Adipocyte (in vitro differentiated cells): ENCODE data around the gene MRPS5.

Experiments used
- DNase-seq: peaks from one replicate; pipeline ENCODE4 v3.0.0-alpha.2; 2015; ENCODE audit warnings: low read depth
- H3K27me3 ChIP-seq: replicated peaks from 2 replicates; pipeline ENCODE4 v1.7.0; 2013; ENCODE audit warnings: mild to moderate bottlenecking, low read length, moderate library complexity; ENCODE audit not compliant: control insufficient read depth, insufficient read depth
- H3K36me3 ChIP-seq: 2 replicates; pipeline ENCODE4 v1.7.0; 2013; ENCODE audit warnings: low read length, mild to moderate bottlenecking, moderate library complexity; ENCODE audit not compliant: control insufficient read depth, insufficient read depth, severe bottlenecking
- H3K4me1 ChIP-seq: 2 replicates; pipeline ENCODE4 v1.7.0; 2013; ENCODE audit warnings: mild to moderate bottlenecking, low read length, moderate library complexity; ENCODE audit not compliant: control insufficient read depth, insufficient read depth
- H3K4me3 ChIP-seq: 2 replicates; pipeline ENCODE4 v1.7.0; 2013; ENCODE audit warnings: mild to moderate bottlenecking, low read length, moderate library complexity
- H3K9ac ChIP-seq: 2 replicates; pipeline ENCODE4 v1.7.0; 2013; ENCODE audit warnings: mild to moderate bottlenecking, low read length, moderate library complexity
- H3K9me3 ChIP-seq: 2 replicates; pipeline ENCODE4 v1.7.0; 2013; ENCODE audit warnings: mild to moderate bottlenecking, low read length, moderate library complexity; ENCODE audit not compliant: control insufficient read depth

MRPS5 gene

GRCh38 chr2:95050385-95051300, 71.0 kb downstream of the MRPS5 start:
- H3K9me3 ChIP-seq: no peaks in the 10 kb centered on the region
- no peak overlapping the region for H3K9ac ChIP-seq
- DNase-seq: no peak
- no peaks in the 10 kb centered on the region for H3K4me1 ChIP-seq
- peaks cover 79% of the 10 kb centered on the region for H3K27me3 ChIP-seq
- no peaks in the 10 kb centered on the region for H3K36me3 ChIP-seq
- H3K4me3 ChIP-seq: no peak overlapping the region

- DNase-seq: no peak
- Histone ChIP-seq H3K27me3 (peaks cover 83% of the 10 kb centered on the region), H3K4me3 (no peak overlapping the region), H3K4me1 (no peaks in the 10 kb centered on the region), H3K9me3 (no peaks in the 10 kb centered on the region), H3K36me3 (no peaks in the 10 kb centered on the region), H3K9ac (no peak overlapping the region)
Measured at GRCh38 chr2:95049961-95050360, 71.6 kb downstream of the MRPS5 start.

- DNase-seq: no peak
- no peaks in the 10 kb centered on the region for H3K36me3 ChIP-seq
Measured at GRCh38 chr2:95049683-95049955, 72.0 kb downstream of the MRPS5 start.

GRCh38 chr2:95048825-95049682, 72.6 kb downstream of the MRPS5 start:
- DNase-seq: no peak
- H3K36me3 ChIP-seq: no peaks in the 10 kb centered on the region
- no peaks in the 10 kb centered on the region for H3K4me1 ChIP-seq
- peaks cover 77% of the 10 kb centered on the region for H3K27me3 ChIP-seq
- no peaks in the 10 kb centered on the region for H3K9me3 ChIP-seq
- no peak overlapping the region for H3K9ac ChIP-seq
- no peak overlapping the region for H3K4me3 ChIP-seq

More at GRCh38 chr2:95049683-95049955, 72.0 kb downstream of the MRPS5 start:
- Histone ChIP-seq H3K4me1 (no peaks in the 10 kb centered on the region), H3K27me3 (peaks cover 82% of the 10 kb centered on the region), H3K9me3 (no peaks in the 10 kb centered on the region), H3K9ac (no peak overlapping the region), H3K4me3 (no peak overlapping the region)

- DNase-seq: no peak
- H3K36me3 ChIP-seq: no peaks in the 10 kb centered on the region
- H3K9ac ChIP-seq: no peak overlapping the region
Measured at GRCh38 chr2:95047629-95048510, 73.7 kb downstream of the MRPS5 start.

GRCh38 chr2:95046371-95047112, 75.1 kb downstream of the MRPS5 start:
- Histone ChIP-seq H3K36me3 (no peaks in the 10 kb centered on the region), H3K9ac (no peak overlapping the region), H3K4me3 (no peak overlapping the region), H3K27me3 (peaks cover 69% of the 10 kb centered on the region), H3K4me1 (peaks cover 8% of the 10 kb centered on the region), H3K9me3 (no peaks in the 10 kb centered on the region)
- DNase-seq: no peak

More at GRCh38 chr2:95047629-95048510, 73.7 kb downstream of the MRPS5 start:
- Histone ChIP-seq H3K4me1 (peaks cover 8% of the 10 kb centered on the region), H3K9me3 (no peaks in the 10 kb centered on the region), H3K27me3 (peaks cover 69% of the 10 kb centered on the region), H3K4me3 (no peak overlapping the region)

- H3K4me1 ChIP-seq: peaks cover 8% of the 10 kb centered on the region
- no peaks in the 10 kb centered on the region for H3K36me3 ChIP-seq
- no peak overlapping the region for H3K4me3 ChIP-seq
- no peaks in the 10 kb centered on the region for H3K9me3 ChIP-seq
- H3K9ac ChIP-seq: no peak overlapping the region
- peaks cover 69% of the 10 kb centered on the region for H3K27me3 ChIP-seq
- DNase-seq: no peak
Measured at GRCh38 chr2:95044601-95045000, 77.0 kb downstream of the MRPS5 start.

GRCh38 chr2:95043300-95044093, 78.1 kb downstream of the MRPS5 start:
- Histone ChIP-seq H3K4me3 (no peak overlapping the region), H3K9ac (no peak overlapping the region), H3K27me3 (peaks cover 62% of the 10 kb centered on the region), H3K9me3 (no peaks in the 10 kb centered on the region), H3K36me3 (no peaks in the 10 kb centered on the region), H3K4me1 (peaks cover 8% of the 10 kb centered on the region)
- peak; percentile 71 for DNase-seq

GRCh38 chr2:95042472-95043271, 78.9 kb downstream of the MRPS5 start:
- Histone ChIP-seq H3K36me3 (no peaks in the 10 kb centered on the region), H3K4me1 (peaks cover 8% of the 10 kb centered on the region), H3K9me3 (no peaks in the 10 kb centered on the region), H3K9ac (no peak overlapping the region), H3K4me3 (no peak overlapping the region), H3K27me3 (peaks cover 53% of the 10 kb centered on the region)
- no peak for DNase-seq
